ENCODE results near the gene TOGARAM1.
"Not testable (repeated sequence)": the region's sequence is repeated elsewhere in the genome, so short reads cannot be mapped to it uniquely, and the experiment has no call there.

The TOGARAM1 gene

DNA sequence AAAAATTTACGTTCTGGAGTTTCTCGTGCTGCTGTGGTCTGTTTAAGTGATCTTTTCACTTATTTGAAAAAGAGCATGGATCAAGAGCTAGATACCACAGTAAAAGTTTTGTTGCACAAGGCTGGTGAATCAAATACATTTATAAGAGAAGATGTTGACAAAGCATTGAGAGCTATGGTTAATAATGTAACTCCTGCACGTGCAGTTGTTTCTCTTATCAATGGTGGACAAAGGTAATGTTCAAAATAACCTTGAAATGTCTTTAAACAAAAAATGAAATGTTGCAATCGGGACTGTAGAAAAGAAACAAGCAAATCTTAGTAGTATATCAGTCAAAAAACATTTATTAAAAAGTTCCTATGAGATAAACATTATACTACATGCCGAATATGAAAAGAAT is 82.6 kb downstream of the TOGARAM1 start:
- DNase-seq (ENCODE audit: low spot score) = no peak

DNA sequence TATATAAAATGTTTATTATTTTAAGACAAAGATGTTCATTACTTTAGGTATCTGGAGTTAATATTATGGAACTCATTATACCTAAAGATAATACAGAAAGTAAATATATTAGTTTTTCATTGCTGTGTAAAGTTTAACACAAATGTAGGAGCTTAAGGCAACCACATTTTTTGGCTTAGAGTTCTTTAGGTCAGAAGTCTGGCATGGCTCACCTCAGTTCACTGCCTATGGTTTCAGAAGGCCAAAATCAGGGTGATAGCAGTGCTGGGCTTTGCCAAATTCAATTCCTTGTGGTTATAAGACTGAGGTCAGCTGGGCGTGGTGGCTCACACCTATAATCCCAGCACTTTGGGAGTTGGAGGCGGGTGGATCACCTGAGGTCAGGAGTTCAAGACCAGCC is 86.4 kb downstream of the TOGARAM1 start:
- DNase-seq (ENCODE audit: low spot score) = no peak

DNA sequence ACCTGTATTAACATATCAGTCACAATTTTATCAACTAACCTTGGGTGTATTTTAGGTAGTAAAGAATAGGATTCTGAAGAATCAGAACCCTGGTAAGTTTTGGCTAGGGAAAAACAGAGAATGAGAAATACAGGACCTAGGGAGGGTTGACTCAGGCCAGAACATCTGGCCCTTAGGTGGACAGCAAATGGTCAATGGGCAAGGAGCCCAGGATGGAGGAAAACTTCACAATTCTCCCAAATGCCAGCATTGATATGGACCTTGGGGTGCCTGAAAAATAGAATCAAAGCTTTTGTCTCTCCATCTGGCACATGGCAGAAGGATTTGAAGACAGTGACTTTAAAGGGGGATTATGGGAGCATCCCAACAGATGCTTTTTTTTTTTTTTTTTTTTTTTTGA is 89.2 kb downstream of the TOGARAM1 start:
- DNase-seq (ENCODE audit: low spot score) = no peak

GRCh38 chr14:45051896-45052295 is 89.9 kb downstream of the TOGARAM1 start:
- DNase-seq (ENCODE audit: low spot score) = no peak

GRCh38 chr14:45057349-45057748 is 95.4 kb downstream of the TOGARAM1 start:
- DNase-seq (ENCODE audit: low spot score) = no peak

DNA sequence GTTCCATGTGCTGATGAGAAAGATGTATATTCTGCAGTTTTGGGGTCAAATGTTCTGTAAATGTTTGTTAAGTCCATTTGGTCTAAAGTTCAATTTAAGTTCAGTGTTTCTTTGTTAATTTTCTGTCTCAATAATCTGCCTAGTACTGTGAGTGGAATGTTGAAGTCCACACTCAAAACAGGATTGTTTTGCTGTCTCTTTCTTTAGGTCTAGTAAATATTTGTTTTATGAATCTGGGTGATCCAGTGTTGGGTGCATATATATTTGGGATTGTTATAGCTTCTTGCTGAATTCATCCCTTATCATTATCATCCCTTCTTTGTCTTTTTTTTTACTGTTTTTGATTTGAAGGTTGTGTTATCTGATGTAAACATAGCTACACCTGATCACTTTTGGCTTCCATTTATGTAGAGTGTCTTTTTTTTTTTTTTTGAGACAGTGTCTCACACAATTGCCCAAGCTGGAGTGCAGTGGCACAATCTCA is 95.9 kb downstream of the TOGARAM1 start:
- no peak for DNase-seq (ENCODE audit: low spot score)

DNA sequence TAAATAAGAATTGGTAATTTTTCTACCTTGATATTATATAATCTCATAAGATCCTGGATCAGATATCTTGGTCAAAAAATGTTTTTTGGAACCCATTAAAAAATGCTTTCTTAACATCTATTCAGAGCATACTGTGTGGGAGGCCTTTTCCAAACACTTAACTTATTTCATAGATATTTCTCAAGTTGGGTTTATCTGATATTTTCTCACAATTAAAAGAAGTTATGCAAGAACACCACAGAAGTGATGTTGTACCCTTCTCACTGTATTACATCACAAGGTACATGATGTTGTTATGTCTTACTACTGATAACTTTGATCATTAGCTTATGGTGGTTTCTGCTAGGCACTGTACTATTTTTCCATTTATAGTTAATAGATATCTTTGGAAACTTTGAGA is 98.6 kb downstream of the TOGARAM1 start:
- DNase-seq (ENCODE audit: low spot score) = no peak

GRCh38 chr14:45065540-45065939 is 103.5 kb downstream of the TOGARAM1 start:
- DNase-seq (ENCODE audit: low spot score) = no peak

GRCh38 chr14:45065956-45066355 is 104.0 kb downstream of the TOGARAM1 start:
- DNase-seq (ENCODE audit: low spot score) = no peak

GRCh38 chr14:45066667-45067066 is 104.7 kb downstream of the TOGARAM1 start:
- no peak for DNase-seq (ENCODE audit: low spot score)

DNA sequence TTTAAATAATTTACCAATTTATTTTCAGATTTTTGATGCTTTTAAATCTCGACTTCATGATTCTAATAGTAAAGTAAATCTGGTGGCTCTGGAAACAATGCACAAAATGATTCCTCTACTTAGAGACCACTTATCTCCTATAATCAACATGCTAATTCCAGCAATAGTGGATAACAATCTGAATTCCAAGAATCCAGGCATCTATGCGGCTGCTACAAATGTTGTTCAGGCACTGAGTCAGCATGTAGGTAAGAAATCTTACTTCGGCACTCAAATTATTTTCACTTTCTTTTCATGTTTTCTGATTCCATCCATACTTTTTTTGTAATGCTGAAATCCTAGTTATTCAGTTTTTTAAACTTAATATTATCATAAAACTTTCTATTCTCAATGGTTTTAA is 106.4 kb downstream of the TOGARAM1 start:
- DNase-seq (ENCODE audit: low spot score) = no peak

GRCh38 chr14:45070215-45070614 is 108.2 kb downstream of the TOGARAM1 start:
- DNase-seq (ENCODE audit: low spot score) = no peak

DNA sequence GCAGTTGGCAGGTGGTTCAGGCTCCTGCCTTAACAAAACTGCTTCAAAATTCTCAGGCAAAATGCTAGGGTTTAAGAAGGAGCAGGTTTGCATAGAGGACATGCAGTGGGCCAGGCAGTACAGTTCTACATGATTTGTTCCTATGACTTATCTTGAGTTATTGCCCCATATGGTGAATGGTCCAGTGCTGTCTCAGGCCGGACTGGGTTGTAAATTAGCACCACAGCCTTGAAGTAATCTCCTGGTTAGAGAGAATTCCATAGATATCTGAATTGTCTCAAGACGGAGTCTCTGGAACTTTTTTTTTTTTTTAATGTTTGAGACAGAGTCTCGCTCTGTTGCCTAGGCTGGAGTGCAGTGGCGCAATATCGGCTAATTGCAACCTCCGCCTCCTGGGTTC is 110.1 kb downstream of the TOGARAM1 start:
- no peak for DNase-seq (ENCODE audit: low spot score)

DNA sequence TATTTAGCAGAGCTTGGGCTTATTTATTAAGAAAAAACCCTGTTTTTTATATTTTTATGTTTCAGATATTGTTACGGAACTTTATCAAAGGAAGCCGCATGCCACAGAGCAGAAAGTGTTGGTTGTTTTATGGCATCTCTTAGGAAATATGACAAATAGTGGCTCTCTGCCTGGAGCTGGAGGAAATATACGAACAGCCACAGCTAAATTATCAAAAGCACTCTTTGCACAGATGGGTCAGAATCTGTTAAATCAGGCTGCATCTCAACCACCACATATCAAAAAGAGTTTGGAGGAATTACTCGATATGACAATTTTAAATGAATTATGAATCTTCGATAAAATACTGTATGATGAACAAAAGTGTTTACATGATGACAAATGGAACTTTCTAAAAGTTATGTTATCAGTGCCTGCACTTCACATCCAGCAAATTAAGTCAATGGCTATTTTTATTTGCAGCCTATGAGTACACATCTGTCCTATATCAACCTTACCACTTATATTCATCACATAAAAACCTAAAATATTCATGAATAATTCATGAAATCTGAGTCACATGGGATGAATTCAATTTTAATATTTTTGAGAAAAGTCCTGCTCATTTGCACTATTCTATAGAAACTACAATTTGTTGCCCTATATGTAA is 111.4 kb downstream of the TOGARAM1 start:
- DNase-seq (ENCODE audit: low spot score) = no peak

DNA sequence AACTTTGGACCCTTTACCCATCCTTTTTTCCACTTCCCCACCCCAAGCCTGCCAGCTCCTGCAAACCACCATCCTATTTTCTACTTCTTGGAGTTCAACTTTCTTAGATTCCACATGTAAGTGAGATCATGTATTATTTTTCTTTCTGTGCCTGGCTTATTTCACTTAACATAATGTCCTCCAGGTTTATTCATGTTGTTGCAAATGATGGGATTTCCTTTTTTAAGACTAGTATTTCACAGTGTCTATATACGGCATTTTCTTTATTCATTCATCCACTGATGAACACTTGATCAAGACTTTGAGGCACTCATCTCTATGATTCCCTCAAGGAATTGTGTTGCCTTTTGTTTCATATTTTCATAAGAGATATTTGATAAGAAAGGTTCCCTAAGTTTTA is 116.3 kb downstream of the TOGARAM1 start:
- DNase-seq (ENCODE audit: low spot score) = no peak

DNA sequence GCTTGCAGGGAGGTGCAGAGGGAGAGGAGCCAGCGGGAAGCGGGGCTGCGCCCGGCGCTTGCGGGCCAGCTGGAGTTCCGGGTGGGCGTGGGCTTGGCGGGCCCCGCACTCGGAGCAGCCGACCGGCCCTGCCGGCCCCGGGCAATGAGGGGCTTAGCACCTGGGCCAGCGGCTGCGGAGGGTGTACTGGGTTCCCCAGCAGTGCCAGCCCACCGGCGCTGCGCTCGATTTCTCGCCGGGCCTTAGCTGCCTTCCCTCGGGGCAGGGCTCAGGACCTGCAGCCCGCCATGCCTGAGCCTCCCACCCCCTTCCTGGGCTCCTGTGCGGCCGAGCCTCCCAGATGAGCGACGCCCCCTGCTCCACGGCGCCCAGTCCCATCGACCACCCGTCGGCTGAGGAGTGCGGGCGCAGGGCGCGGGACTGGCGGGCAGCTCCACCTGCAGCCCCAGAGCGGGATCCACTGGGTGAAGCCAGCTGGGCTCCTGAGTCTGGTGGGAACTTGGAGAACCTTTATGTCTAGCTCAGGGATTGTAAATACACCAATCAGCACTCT is 118.5 kb downstream of the TOGARAM1 start:
- DNase-seq (ENCODE audit: low spot score) = not testable (repeated sequence)

DNA sequence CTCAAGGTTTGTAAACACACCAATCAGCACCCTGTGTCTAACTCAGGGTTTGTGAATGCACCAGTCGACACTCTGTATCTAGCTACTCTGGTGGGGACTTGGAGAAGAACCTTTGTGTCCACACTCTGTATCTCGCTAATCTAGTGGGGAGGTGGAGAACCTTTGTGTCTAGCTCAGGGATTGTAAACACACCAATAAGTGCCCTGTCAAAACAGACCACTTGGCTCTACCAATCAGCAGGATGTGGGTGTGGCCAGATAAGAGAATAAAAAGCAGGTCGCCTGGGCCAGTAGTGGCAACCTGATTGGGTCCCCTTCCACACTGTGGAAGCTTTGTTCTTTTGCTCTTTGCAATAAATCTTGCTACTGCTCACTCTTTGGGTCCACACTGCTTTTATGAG is 119.1 kb downstream of the TOGARAM1 start:
- DNase-seq (ENCODE audit: low spot score) = not testable (repeated sequence)

GRCh38 chr14:45082420-45082819 is 120.4 kb downstream of the TOGARAM1 start:
- DNase-seq (ENCODE audit: low spot score) = no peak

GRCh38 chr14:45083617-45083975 is 121.6 kb downstream of the TOGARAM1 start:
- no peak for DNase-seq (ENCODE audit: low spot score)

DNA sequence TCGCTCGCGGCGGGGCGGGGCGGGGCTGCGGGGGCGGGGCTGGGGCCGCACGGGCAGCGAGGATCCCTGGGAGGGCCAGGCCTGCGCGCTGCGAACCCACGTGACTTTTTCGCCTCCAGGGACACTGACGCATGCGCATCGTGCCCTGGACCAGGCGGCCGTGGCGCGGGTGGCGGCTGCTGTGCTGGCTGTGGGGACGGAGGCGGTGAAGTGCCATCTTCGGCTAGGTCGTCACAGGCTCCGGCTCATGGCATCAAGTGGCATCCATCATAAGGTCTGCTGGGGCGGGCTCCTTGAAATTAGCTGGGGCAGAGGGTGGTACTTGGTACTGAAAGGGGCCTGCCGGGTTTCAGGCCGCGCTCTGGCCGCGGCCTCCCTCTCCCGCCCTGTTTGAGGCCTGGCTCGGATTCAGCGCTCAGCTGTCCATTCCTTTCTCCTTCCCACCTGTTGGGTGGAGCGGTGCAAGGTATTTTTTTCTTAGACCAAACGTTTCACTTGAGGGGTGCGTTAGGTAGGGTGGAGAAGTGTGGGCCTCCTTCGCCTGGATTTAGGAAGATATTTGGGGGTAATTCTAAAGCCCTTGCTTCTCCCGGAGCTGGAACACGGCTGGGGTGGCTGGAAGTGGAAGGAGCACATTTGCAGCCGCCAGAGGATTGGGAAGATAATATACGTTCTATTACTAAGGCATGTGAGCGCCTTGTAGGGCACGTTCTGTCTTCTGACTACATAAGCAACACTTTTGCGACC is 122.2 kb downstream of the TOGARAM1 start, which contains the start of gene PRPF39:
PRPF39 (plus strand) TSS at position 141 of the 747 bp plus-strand sequence. CDS start 11,124 bp downstream, outside the sequence.
- DNase-seq (ENCODE audit: low spot score) = peak; percentile 96

DNA sequence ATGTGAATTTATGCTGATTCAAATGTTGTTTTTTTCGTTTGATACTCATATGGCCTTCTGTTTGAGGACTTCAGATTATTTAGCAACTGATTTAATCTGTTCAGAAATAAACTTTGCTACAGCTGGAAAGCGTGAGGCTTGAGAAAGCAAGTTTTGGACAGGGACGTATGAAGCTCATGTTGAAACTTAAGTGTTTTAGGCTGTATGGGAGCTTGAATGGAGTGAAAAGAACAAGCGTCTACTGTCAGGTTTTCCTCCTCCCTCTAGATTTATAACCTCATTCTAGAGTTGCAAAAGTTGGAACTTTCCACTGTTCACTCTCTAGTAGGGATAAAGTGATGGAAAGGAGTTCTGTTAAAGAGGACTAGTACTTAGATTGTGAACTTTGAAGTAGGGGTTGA is 123.0 kb downstream of the TOGARAM1 start:
- DNase-seq (ENCODE audit: low spot score) = no peak

- DNase-seq (ENCODE audit: low spot score) = no peak
These were observed 127.8 kb downstream of the TOGARAM1 start for GRCh38 chr14:45089813-45090212.

DNA sequence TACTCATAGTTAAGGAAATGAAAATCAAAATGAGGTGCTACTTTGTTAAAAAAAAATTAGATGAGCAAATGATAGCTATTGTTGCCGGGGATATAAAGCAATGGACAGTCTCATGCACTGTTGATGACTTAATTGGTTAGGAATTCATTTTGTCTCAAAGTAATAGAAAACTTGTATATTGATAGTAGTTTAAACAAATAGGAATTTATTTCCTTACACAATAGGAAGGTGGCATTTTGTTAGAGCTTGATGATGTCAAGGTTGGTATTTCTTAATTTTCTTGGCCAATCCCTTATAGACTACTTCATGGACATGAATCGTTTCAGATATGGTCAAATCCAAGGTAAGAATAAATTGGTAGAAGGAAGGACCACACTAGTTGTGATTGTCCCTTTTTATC is 129.7 kb downstream of the TOGARAM1 start:
- DNase-seq (ENCODE audit: low spot score) = no peak
